HG03097 (cell line): ENCODE measurements around the gene KRTAP22-1.

Experiments
- ATAC-seq: cut with Tn5 transposase; IDR thresholded peaks from one replicate; pipeline ENCODE4 v1.9.1; 2021; ENCODE audit not compliant: unreplicated experiment, low FRiP score

The KRTAP22-1 gene

DNA sequence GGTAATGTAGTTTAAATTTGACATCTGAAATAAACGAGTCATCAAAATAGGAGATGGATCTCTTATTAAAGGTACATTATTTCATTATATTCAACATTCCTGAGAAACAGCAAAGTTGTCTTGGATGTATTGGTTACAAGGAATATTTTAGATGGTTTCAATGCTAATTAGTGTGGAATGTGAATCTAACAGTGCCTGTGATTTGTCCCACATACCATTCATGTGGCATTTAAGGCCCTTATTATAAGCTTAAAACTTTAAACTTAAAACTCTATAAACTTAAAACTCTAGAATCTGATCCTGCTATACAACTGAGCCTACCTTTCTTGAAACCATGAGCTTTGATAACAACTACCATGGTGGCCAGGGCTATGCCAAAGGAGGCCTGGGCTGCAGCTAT is at the start of gene KRTAP22-1:
KRTAP22-1 (plus strand) TSS at position 301 of the 400 bp plus-strand sequence.
- ATAC-seq: no peak

DNA sequence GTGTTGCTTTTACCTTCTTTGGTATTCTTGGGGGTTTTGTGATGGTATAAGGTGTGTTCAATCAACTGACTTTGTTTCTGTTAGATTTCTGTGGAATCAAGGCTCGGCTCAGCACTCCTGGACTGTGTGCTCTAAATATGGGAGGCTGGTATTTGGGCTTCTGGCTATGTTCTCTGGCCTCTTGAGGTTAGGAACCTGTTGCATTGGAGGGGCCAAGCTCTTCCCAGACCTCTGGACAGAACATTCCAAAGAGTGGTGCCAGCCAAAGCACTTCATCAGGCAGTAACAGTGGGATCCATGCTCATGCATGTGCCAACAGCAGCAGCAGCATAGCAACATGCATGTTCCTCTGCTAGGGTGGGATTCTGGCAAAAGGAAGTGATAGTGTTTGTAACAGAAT is 48.1 kb upstream of the KRTAP22-1 start:
- no peak for ATAC-seq

DNA sequence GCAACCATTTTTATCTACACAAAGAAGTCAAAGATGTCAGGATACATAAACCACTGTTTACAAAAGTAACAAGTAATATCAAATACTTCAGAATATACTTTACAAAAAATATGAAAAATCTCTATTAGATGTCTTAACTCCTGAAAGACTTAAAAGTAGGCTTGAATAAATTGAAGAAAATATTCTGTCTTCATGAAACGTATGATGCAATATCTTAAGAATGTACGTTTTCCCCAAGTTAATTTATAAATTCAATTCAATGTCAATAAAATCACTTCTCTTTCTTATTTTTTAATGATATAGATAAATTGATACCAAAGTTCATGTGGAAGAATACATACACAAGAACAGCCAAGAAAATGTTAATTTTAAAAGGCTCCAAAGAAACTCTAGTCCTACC is 45.8 kb upstream of the KRTAP22-1 start:
- ATAC-seq: no peak

DNA sequence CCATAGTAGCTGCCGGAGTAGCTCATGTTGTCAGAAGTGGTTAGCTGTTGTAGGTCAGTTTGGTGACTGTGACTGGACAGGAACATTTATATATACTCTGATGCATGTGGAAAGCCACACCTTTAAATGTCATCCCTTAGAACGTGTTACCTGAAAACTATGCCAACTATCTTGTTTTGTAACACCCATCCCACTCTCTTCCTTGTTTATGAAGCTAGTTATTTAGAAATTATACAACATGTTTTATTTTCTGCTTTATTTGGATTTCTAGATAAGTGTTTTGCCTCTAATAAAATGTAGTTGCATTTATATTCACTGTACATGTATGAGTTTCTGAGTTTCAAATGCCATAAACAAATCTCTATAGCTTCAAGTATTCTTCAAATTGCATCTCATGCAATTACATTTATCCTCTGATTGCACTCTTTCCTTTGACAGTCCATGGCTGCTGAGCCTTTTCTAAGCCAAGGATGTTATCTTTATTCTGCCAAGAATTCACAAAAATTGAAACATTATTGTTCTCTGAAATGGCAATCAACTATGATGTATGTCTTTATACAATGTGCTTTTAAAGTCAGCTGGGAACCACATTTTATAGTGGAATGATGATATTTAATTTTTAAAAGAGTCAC is 39.5 kb upstream of the KRTAP22-1 start, which contains the start of gene KRTAP19-7:
KRTAP19-7 (minus strand) TSS at position 51 of the 632 bp plus-strand sequence; CDS start at position 26, 25 bp downstream.
- no peak for ATAC-seq

DNA sequence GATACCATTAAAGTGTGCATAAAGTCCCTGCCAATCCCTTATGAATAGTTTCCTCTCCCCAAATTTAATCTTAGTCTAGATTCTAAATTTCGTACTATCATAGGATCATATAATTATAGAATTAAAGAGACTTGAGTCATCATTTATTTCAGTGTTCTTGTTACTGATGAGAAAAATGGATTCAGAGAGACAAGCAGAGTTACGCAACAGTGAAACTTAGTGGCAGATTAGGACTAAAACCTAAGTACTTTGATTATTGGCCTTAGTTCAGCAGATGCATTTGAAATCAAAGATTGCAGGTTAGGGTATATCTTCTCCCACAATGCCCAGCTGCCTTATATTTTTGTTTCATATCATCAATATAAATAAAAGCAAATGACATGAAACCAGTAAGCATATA is 38.9 kb upstream of the KRTAP22-1 start:
- ATAC-seq: no peak

DNA sequence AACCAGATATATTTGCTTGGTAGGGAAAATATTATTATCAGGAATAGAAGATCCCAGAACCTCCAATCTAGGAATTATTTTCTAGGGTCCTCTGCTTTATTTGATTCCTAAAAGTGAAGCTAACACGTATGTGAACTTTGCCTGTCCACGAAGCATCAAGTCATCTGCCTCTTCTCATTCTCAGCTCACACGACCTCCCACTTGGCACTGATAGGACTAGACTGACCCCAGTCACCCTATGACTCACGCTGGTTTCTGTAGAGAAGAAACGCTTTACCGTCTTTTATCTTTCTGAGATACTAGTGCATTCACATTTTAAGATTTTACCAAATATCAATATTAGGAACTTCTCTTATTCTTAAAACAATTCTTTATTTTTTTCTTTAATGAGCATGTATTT is 37.8 kb upstream of the KRTAP22-1 start:
- ATAC-seq: no peak

DNA sequence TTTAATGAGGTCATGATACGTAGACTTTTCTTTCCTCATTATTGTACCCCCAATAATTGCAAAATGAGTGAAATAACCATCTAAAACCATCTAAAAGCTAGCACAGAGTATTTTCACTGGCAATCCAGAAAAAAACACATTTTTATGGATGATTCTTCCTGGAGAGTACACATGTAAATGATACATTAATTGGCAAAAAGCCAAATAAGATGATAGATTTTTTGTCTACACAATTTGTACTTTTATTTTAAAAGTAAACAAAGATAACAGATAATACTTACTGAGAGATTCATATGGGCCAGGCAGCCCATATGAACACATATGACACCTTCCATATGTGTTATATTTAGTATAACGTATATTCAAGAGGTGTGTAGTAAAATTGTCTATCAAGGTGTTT is 37.3 kb upstream of the KRTAP22-1 start:
- ATAC-seq: no peak

DNA sequence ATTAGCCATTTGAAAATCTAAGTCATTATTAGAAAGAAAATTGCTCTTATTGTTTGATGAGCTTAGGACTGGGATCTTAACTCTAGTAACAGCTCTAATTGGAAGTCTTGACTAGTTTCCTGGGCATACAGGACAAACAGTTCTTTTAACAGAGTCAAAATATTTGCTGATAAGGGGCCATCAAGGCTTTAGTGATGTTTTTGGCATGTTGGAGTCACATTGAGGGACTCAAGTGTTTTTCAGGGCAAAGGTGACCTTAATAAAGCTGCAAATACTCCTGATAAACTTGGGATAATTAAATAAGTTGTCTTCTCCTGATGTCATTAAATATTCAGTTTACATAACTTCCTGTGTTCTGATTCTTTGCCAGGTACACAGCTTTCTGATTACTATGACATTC is 33.3 kb upstream of the KRTAP22-1 start:
- ATAC-seq: no peak

DNA sequence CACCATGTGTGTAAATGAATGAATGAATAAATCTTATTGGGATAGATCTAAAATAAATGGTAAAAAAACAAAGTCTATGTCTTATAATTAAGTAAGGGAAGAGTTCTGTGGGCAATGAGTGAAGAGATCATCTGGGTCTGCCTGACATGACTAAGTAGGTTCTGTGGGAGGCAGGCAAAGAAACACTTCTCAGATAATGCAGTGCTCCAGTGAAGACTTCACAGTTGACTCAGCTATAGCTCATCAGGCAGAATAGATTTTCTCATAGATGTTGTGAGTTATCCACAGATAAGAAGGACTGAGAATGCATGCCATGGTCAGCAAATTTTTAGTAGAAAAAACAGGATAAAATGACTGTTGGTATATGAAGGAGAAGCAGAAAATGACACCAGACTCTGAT is 23.1 kb upstream of the KRTAP22-1 start:
- ATAC-seq: no peak

DNA sequence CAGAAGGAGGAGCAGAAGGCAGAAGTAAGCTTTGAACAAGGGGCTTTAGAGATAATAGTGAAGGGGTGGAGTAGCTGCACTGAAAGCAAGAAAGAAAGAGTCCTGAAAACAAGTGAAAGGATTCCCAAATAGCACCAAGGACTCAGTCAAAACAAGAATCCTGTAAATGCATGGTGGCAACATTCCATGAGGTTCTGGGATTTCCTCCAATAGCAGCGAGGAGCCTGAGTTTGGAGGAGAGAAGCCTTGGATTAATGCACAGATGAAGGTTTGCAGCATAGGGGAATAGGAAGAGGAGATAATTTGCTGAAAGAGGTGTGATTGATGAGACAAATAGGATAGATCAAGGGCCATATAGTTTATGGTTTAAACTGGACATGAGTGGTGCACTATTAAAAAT is 21.5 kb upstream of the KRTAP22-1 start:
- ATAC-seq: no peak

DNA sequence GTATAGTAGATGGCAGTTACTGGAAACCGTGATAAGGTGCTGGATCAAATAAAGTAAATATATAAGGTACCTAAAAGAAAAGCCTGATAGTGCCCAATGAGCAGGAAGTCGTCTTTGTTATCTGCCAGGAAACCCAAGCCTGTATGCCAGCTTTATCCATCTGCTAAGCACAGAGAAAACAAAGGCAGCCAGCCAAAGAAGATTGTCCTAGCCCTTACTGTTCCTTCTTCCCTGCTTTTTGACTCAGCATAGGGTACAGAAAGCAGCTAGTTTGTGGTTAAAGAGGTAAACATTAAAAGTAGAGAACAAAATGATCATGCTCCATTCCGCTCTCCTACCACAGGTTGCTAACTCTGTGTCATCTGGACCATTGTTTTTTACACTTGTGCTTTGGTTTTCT is 20.8 kb upstream of the KRTAP22-1 start:
- no peak for ATAC-seq

DNA sequence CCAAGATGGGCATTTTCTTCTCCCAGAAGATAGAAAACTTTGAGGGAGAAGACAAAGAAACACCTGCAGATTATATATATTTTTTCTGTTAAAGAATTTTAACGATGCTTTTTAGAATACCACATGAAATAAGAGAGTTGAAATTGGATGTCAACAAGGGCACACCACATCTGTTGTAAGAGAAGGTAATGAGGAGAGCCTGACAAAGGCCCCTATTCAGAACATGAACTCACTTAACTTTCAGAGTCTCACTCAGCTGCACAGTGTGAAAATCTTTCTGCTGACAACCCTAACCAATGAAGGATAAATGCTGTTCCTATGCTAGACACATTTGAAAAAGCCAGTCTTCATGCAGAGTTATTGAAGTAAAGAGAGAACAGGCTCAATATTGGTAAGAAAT is 18.0 kb upstream of the KRTAP22-1 start:
- ATAC-seq: no peak

DNA sequence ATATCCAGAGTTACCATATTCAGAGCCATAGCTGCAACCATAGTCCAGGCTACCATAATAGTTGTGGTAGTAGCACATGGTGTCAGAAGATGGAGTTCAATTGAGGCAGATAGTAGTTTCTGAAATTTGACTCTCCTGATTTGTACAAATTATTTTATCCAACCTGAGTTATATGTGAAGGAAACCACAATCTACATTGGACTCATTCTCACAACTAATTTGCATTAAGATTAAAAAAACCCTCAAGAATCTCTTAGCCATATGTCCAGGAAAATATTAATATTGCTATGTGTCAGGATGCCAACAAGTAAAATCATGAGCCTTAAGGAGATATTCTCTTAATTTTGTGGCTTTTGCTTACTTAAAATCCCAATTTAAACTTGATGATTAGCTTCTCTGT is 10.6 kb upstream of the KRTAP22-1 start, which contains the start of gene KRTAP22-2:
KRTAP22-2 (minus strand) TSS at position 101 of the 400 bp plus-strand sequence.
- ATAC-seq: no peak

DNA sequence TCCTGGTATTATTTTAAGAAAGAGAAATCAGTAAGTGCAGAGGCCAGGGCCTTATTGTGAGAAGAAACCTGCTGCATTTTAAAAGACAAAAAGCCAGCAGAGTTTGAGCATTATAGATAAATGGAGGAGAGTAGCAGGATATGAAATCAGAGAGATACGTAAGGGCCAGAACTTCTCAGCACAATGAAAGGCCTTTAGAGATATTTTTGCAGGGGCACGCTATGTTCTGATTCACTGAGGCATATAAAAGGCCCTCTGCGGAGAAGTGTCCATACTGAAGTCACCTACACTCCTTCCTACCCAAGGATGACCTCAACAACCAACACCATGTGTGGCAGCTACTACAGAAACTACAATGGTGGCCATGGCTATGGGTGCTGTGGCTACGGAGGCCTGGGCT is 8.7 kb upstream of the KRTAP22-1 start, which contains the start of gene KRTAP6-3:
KRTAP6-3 (plus strand) TSS at position 301 of the 400 bp plus-strand sequence; CDS start at position 307, 6 bp downstream.
- no peak for ATAC-seq

DNA sequence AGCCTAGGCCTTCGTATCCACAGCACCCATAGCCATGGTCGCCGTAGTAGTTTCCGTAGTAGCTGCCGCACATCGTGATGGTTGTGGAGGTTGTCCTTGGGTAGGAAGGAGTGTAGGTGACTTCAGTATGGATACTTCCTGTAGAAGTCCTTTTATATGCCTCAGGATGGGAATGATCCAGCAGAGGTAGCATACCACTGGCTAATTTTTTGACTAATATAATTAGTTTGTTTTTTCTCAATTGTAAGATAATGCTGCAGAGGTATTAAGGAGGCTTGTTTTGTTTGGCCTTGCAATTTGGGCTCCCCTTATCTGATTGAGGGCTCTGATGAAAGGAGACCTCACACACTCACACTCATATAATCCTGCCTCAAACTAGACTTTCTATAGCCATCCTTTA is 2.1 kb upstream of the KRTAP22-1 start, which contains the start of gene KRTAP6-2:
KRTAP6-2 (minus strand) TSS at position 101 of the 400 bp plus-strand sequence; CDS start at position 73, 28 bp downstream.
- ATAC-seq: no peak

DNA sequence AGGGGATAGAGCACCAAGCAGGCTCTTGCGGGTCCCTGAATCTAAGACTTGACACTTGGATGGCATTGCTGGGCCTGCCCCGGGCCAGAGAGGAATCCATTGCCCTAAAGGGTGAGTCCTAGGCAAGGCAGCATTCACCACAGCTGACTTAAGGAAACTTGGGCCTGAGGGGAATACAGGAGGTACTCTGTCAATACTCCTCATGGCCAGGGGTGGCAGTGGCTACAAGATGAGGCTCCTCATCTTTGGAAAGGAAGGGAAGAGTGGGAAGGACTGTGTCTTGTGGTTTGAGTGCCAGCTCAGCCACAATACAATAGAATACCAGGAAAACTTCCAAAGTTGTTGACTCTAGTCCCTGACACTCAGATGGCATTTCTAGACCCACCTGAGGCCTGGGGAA is 5.1 kb downstream of the KRTAP22-1 start:
- no peak for ATAC-seq

DNA sequence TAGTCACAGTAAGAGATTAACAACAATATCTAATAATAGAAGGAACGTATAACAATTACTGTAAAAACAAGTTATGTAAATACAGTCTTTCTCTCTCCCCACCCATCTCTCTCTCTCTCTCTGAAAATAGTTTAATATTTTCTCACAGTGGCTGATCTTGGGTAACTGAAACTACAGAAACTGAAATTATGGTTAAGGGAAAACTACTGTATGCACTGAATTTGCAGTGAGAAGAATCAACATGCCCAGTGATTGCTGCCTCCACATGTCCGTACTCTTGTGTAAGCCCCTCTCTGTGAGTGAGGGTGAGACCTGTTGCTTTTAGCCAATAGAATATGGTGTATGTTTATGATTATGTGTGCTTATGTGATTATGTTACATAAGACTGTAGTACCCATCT is 11.2 kb downstream of the KRTAP22-1 start:
- ATAC-seq: no peak

DNA sequence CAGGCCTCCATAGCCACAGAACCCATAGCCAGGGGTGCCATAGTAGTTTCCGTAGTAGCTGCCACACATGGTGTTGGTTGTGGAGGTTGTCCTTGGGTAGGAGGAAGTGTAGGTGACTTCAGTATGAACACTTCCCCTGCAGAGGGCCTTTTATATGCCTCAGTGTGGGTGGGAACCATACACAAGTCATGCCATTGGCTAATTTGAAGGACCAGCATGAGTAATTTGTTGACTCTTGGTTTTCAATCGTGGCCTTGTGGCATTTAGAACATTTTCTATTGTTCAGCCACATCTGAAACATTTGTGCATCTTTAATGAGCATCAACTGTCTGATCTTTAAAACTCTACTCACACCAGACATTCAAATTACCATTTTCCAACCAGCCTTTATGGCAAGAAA is 12.9 kb downstream of the KRTAP22-1 start, which contains the start of gene KRTAP6-1:
KRTAP6-1 (minus strand) TSS at position 95 of the 400 bp plus-strand sequence; CDS start at position 69, 26 bp downstream.
- ATAC-seq: no peak

DNA sequence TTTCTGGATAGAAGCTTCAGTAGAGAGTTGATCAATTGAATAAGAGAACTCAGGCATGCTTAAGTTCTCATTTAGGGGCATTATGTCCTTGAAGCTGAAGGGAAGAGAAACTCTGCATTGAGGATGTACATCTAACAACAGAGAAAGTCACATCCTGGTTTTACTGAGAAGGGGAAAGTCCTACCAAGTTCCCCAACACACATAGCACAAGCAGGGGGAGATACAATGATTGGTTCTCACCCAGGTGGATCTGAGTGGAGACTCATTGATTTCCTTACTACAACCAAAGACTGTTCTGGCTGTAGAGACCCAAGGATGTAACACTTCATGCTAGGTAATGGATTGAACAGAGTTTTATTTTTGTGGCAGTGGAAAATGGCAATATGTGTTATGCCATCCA is 14.3 kb downstream of the KRTAP22-1 start:
- ATAC-seq: no peak

DNA sequence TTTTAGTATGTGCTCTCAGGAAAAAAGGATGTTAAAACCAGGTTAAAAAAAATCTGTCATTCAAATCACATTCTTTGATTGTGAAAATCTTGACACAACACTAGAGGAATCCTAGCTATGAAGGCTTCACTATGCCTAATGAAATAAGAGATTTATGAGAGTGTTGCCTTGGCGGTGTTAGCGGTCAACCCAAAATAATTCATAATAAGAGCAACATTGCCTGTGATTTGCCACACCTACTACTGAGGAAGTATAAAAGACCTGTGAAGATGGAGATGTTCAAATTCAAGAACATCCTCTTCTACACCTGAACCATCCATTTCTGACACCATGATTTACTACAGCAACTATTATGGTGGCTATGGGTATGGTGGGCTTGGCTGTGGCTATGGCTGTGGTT is 15.2 kb downstream of the KRTAP22-1 start, which contains the start of gene KRTAP20-1:
KRTAP20-1 (plus strand) TSS at position 301 of the 400 bp plus-strand sequence; CDS start at position 331, 30 bp downstream.
- no peak for ATAC-seq

DNA sequence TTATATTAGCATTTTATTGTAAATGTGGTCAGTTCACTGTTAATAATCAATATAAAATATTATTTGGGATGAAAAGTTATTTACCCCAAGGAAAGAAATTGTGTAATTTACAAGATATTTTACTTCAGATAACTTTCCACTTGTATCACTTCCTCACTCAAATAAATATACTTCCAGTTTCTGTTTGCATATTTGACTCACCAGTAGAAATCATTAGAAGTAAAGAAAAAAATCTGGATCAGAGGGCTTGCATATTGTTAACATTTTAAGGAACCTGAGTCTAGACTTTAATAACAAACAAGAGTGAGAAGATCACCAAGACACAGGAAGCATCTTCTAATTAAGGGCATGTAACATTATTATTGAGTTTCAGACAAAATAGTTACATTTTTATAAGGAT is 19.2 kb downstream of the KRTAP22-1 start:
- ATAC-seq: no peak

DNA sequence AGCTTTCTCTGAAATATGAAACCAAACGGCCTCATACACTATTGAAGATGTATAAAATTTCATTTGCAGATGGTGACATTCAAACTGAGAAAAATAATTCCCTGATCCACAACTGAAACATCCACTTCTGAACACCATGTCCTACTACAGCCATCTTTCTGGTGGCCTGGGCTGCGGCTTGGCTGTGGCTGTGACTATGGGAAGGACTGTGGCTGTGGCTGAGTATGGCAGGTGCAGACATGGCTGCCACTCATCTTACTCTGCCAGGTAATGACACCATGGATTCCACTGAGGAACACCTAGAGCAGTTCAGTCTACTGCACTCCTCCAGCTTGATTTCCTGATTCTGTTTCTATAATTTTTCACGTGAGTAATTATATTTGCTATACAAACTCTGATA is 19.6 kb downstream of the KRTAP22-1 start, which contains the start of gene KRTAP20-4:
KRTAP20-4 (plus strand) TSS at position 106 of the 400 bp plus-strand sequence.
- ATAC-seq: no peak
